PC-9 (cell line): ENCODE results near the gene TNXB.
"Not testable (repeated sequence)": the region's sequence is repeated elsewhere in the genome, so short reads cannot be mapped to it uniquely, and the experiment has no call there.

Experiments
- EZH2 ChIP-seq: fragments of 200-600 bp; sonication (generic); IDR thresholded peaks from 2 replicates; pipeline ENCODE4 v1.8.0; 2017; ENCODE audit warnings: antibody characterized with exemption, low read depth
- TF ChIP-seq, protein P1 (sequence below): fragments of 200-600 bp; sonication (generic); conservative IDR thresholded peaks from 2 replicates; pipeline ENCODE4 v1.6.1; 2017; ENCODE audit warnings: mixed run types, antibody characterized with exemption, mild to moderate bottlenecking, moderate library complexity

DNA sequence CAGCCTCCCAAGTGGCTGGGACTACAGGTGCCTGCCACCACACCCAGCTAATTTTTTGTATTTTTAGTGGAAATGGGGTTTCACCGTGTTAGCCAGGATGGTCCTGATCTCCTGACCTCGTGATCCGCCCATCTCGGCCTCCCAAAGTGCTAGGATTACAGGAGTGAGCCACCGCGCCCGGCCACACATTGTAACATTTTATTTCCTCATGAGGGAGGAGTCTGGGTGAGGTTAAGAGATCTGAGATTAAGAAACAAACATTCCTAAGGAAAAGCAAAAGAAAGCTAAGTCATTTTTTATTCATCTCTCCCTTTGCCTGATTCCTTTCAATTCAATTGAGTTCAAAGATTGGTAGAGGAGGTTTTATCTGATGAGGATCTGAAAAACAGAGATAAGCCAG, 35.1 kb upstream of the TNXB start:
- TF ChIP-seq, protein P1, sequence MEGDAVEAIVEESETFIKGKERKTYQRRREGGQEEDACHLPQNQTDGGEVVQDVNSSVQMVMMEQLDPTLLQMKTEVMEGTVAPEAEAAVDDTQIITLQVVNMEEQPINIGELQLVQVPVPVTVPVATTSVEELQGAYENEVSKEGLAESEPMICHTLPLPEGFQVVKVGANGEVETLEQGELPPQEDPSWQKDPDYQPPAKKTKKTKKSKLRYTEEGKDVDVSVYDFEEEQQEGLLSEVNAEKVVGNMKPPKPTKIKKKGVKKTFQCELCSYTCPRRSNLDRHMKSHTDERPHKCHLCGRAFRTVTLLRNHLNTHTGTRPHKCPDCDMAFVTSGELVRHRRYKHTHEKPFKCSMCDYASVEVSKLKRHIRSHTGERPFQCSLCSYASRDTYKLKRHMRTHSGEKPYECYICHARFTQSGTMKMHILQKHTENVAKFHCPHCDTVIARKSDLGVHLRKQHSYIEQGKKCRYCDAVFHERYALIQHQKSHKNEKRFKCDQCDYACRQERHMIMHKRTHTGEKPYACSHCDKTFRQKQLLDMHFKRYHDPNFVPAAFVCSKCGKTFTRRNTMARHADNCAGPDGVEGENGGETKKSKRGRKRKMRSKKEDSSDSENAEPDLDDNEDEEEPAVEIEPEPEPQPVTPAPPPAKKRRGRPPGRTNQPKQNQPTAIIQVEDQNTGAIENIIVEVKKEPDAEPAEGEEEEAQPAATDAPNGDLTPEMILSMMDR: not testable (repeated sequence)
- not testable (repeated sequence) for TF ChIP-seq EZH2
